GM15510 (cell line): ENCODE data around the gene MYBPHL.

Experiments used
- POLR2A ChIP-seq: IDR thresholded peaks from 3 replicates; pipeline ENCODE4 v1.6.1; 2011; ENCODE audit warnings: borderline replicate concordance; ENCODE audit not compliant: insufficient read length; ENCODE audit errors: extremely low read depth

MYBPHL gene

DNA sequence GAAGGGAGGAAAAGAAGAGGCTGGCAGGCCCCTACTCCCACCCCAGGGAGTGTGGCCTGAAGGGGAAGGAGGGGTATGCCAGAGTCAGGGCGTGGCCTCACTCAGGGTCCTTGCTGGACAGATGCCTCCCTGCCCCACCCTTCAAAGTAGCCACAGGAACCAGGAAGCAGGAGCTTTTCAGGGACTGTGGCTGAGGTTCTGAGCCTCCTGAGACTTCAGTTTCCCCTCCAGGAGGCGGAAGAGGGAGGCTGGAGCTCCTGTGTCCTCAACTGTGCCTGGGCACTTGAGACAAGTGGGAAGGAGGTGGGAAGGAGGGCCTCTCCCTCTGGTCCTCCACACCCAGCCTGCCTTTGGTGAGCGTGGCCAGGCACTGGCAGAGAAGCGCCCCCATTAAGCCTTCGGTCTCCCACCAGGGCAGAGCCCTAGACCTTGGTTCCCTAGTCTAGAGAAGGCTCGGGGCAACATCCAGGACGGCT, 52.2 kb downstream of the MYBPHL start:
- no peak for TF ChIP-seq POLR2A

DNA sequence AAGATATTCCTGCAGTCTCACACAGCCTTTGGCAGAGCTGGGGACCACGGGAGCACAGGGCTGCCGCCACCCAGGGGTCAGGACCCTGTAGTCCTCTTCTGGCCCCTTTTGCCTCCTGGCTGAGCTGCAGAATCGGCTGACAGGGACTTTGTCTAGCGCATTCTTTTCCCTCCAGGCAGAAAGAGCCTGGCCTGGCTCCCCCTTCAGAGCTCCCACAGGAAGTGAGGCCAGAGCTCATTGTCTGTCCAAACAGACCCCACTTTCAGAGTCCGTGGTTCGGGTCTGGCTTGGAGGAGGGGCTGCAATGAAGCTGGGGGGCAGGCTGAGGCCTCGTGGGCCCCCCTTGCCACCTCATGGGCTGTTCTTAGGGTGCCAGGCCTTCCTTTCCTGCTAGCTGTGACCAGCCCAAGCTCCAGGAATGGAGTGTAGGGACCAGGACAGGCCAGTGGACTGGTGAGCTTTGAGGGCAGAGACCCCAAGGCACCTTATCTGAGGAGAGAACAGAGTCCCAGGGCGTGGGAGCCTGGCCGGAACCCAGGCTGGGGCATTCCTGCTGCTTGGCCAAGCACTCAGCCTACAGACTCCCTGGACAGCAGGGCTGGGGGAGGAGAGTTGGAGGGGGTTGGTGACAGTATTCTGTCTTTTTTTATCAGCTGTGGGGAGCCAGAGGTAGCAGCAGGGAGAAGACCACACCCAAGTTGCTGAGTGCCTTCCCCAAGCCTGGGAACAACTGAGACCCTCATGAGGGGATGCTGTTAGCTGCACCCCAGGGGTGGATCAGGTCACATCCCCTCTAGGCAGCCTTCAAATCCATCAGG, 52.8 kb downstream of the MYBPHL start:
- no peak for TF ChIP-seq POLR2A

DNA sequence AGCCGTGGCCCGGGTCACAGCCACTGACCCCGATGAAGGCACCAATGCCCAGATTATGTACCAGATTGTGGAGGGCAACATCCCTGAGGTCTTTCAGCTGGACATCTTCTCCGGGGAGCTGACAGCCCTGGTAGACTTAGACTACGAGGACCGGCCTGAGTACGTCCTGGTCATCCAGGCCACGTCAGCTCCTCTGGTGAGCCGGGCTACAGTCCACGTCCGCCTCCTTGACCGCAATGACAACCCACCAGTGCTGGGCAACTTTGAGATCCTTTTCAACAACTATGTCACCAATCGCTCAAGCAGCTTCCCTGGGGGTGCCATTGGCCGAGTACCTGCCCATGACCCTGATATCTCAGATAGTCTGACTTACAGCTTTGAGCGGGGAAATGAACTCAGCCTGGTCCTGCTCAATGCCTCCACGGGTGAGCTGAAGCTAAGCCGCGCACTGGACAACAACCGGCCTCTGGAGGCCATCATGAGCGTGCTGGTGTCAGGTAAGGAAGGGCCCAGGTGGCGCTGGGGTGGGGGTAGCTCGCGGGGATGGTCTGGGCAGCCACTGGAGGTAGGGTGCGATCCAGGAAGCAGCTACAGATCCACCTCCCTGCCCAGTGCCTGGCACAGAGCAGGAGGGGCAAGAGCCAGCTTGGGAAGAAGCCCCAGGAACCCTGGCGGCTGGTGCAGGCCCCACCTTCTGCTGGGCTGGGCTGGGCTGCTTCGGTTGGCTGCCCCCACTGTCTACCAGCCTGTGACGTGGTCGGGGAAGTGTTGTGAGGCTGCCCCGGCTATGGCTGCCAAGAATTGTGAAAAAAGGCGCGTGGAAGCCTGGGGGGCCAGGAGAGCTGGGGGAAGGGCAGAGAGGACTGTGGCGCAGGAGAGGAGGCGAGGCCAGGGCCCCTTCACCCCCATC, 53.7 kb downstream of the MYBPHL start:
- TF ChIP-seq POLR2A = no peak

DNA sequence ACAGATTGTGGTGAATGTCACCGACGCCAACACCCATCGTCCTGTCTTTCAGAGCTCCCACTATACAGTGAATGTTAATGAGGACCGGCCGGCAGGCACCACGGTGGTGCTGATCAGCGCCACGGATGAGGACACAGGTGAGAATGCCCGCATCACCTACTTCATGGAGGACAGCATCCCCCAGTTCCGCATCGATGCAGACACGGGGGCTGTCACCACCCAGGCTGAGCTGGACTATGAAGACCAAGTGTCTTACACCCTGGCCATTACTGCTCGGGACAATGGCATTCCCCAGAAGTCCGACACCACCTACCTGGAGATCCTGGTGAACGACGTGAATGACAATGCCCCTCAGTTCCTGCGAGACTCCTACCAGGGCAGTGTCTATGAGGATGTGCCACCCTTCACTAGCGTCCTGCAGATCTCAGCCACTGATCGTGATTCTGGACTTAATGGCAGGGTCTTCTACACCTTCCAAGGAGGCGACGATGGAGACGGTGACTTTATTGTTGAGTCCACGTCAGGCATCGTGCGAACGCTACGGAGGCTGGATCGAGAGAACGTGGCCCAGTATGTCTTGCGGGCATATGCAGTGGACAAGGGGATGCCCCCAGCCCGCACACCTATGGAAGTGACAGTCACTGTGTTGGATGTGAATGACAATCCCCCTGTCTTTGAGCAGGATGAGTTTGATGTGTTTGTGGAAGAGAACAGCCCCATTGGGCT, 54.5 kb downstream of the MYBPHL start:
- TF ChIP-seq POLR2A = no peak

DNA sequence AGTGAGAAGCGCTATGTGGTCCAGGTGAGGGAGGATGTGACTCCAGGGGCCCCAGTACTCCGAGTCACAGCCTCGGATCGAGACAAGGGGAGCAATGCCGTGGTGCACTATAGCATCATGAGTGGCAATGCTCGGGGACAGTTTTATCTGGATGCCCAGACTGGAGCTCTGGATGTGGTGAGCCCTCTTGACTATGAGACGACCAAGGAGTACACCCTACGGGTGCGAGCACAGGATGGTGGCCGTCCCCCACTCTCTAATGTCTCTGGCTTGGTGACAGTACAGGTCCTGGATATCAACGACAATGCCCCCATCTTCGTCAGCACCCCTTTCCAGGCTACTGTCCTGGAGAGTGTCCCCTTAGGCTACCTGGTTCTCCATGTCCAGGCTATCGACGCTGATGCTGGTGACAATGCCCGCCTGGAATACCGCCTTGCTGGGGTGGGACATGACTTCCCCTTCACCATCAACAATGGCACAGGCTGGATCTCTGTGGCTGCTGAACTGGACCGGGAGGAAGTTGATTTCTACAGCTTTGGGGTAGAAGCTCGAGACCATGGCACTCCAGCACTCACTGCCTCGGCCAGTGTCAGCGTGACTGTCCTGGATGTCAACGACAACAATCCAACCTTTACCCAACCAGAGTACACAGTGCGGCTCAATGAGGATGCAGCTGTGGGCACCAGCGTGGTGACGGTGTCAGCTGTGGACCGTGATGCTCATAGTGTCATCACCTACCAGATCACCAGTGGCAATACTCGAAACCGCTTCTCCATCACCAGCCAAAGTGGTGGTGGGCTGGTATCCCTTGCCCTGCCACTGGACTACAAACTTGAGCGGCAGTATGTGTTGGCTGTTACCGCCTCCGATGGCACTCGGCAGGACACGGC, 55.3 kb downstream of the MYBPHL start:
- no peak for TF ChIP-seq POLR2A

DNA sequence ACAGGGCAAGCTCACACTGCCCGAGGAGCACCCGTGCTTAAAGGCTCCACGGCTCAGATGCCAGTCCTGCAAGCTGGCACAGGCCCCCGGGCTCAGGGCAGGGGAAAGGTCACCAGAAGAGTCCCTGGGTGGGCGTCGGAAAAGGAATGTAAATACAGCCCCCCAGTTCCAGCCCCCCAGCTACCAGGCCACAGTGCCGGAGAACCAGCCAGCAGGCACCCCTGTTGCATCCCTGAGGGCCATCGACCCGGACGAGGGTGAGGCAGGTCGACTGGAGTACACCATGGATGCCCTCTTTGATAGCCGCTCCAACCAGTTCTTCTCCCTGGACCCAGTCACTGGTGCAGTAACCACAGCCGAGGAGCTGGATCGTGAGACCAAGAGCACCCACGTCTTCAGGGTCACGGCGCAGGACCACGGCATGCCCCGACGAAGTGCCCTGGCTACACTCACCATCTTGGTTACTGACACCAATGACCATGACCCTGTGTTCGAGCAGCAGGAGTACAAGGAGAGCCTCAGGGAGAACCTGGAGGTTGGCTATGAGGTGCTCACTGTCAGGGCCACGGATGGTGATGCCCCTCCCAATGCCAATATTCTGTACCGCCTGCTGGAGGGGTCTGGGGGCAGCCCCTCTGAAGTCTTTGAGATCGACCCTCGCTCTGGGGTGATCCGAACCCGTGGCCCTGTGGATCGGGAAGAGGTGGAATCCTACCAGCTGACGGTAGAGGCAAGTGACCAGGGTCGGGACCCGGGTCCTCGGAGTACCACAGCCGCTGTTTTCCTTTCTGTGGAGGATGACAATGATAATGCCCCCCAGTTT, 56.1 kb downstream of the MYBPHL start:
- TF ChIP-seq POLR2A = no peak

DNA sequence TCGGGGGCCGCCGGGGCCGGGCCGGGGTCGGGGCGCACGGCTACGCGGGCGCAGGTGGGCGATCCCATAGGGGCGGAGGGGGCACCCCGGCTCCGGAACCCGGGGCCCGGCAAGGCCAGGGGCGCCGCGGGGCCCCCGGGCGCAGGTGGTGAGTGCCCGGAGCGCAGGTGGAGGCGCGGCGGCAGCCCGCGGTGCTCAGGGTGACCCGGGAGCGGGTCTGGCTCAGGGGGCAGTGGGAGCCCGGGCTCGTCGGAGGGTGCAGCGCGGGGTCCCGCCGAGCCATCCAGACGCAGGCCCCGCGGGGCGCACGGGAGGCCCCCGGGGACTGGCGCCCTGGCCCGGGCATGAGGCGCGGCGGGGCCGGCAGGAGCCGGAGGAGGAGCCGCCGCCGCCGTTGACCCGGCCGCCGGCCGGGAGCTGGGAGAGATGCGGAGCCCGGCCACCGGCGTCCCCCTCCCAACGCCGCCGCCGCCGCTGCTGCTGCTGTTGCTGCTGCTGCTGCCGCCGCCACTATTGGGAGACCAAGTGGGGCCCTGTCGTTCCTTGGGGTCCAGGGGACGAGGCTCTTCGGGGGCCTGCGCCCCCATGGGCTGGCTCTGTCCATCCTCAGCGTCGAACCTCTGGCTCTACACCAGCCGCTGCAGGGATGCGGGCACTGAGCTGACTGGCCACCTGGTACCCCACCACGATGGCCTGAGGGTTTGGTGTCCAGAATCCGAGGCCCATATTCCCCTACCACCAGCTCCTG, 57.0 kb downstream of the MYBPHL start:
- no peak for TF ChIP-seq POLR2A

DNA sequence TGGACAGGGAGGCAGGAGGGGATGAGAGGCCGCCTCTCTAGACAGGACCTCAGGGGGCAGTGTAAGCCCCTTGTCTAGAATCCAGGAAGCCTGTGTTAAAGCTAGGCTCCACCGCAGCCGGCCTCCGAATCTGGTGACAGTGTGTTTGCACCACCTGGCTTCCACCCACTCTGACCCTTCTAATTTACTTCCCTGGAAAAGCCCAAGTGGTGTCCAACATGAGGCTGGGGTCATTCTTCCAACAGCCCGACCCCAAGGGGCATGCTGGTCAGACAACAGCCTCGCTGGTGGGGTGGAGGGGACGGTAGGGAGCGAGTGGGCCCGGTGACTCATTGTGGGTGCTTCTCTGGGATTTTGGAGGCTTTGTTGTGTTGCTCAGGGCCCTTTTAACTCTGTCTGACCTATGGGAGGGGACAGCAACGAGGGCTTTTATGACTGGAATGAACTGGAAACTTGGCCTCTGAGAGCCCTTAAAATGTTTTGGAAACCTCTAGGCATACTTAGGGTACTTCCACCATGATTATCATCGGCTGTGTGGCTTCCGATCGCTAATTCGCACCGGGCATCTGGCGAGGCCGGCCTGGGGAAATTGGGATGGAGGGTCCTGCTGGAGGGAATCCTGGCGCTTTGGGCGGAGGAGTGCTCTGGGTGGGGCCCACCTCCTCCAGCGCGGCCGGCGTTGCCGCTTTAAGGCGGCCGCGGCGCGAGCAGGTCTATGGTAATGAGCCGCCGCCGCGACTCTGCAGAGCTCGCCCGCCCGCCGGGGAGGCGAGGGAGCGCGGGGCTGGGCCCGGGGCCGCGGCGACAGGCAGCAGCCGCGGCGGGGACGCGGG, 57.8 kb downstream of the MYBPHL start, which contains the start of gene CELSR2:
Gene CELSR2, plus strand, starts transcription at position 743 of the 833 bp plus-strand sequence. CDS start 541 bp downstream, outside the sequence.
- TF ChIP-seq POLR2A = no peak

DNA sequence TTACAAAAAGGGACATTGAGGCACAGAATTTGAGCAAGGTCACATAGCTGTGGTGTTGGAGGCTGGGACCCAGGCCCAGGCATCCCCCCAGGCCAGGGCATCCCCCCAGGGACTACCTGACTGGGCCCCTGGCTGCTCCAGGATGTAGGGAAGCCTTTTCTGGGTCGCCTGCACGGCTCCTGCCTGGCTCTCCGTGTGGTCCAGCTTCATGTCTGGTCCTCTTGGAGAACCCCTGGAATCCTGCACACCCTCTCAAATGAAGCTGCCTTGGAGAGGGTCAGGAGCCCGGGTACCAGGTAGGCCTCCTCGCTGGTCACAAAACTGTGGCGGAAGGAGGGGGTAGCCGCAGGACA, 58.4 kb downstream of the MYBPHL start:
- TF ChIP-seq POLR2A = no peak

DNA sequence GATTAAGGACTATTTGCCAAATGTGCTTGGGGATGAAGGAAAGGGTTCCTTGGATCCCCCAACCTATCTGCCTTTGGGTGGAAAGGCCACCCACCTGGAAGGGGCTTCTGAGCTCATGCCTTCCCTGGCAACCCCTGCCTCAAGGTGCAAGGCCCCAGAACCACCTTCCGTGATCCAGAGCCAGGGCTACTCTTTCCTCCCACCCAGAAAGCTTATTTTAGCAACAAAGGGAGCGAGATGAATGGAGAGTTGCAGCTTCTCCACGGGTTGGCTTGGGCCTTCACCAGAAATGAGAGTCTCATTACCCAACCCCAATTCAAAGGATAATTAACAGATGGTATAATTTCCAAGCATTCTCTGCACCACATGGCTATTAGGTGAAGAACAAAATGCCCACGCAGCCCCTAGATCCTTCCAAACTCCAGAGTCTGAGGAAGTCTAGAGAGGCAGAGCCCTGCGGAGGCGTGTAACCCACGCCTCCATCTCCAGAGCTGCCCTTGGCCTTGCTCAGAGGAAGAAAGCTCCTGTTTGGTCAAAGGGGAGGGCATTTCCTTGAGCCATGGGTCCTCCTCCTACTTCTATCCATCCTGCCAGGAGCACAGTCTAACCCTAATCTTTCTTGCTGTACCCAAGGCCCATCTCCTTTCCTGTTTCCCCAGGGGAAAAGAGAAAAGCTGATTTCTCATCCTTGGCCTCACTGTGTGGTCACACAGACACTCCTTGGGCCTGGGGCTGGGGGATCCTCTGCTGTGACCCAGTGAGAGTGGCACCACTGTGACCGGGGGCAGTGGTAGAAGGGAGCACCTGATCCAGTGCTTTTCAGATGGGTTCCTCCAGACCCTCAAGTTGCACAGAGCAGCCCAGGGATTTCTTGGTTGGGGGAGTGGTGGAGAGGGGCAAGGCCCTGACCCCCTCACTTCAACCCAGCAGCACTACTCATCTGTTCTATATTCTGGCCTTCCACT, 59.1 kb downstream of the MYBPHL start:
- TF ChIP-seq POLR2A = no peak
